HG03432 (cell line): ENCODE measurements around the gene SLC25A6.
"Not testable (repeated sequence)": the region's sequence is repeated elsewhere in the genome, so short reads cannot be mapped to it uniquely, and the experiment has no call there.

Experiments
- ATAC-seq: cut with Tn5 transposase; IDR thresholded peaks from one replicate; pipeline ENCODE4 v1.9.1; 2021; ENCODE audit warnings: mild to moderate bottlenecking, moderate library complexity; ENCODE audit not compliant: unreplicated experiment

SLC25A6 gene

GRCh38 chrX:1355131-1356046, 36.5 kb downstream of the SLC25A6 start:
- ATAC-seq = no peak

- ATAC-seq = no peak
These were observed 37.6 kb downstream of the SLC25A6 start for GRCh38 chrX:1354036-1355019.

- ATAC-seq = no peak
These were observed 39.8 kb downstream of the SLC25A6 start for GRCh38 chrX:1351981-1352714.

- ATAC-seq = not testable (repeated sequence)
These were observed 42.3 kb downstream of the SLC25A6 start for GRCh38 chrX:1349606-1350005.

GRCh38 chrX:1341545-1342184, 50.2 kb downstream of the SLC25A6 start:
- no peak for ATAC-seq

- ATAC-seq = peak; percentile 31
These were observed 54.7 kb downstream of the SLC25A6 start for GRCh38 chrX:1336948-1337779.

- ATAC-seq = peak; percentile 61
These were observed 55.5 kb downstream of the SLC25A6 start, which contains the start of gene IL3RA for GRCh38 chrX:1336331-1336943. Gene IL3RA, plus strand, starts transcription at chrX:1336785. Its CDS starts 4,981 bp downstream, at chrX:1341766.
